BE2C (cell line): ENCODE results near the gene SLC26A8.
"Not testable (repeated sequence)": the region's sequence is repeated elsewhere in the genome, so short reads cannot be mapped to it uniquely, and the experiment has no call there.

Source experiments
- DNase-seq: peaks from one replicate; pipeline ENCODE4 v3.0.0-alpha.2; 2020
- H3K27me3 ChIP-seq: fragments of 250-450 bp; sonication (Bioruptor Pico); 2 replicates; pipeline ENCODE4 v1.5.1; 2020; ENCODE audit warnings: mild to moderate bottlenecking
- H3K36me3 ChIP-seq: fragments of 250-450 bp; sonication (Bioruptor Pico); 2 replicates; pipeline ENCODE4 v1.5.1; 2020; ENCODE audit warnings: mild to moderate bottlenecking
- H3K4me1 ChIP-seq: fragments of 250-450 bp; sonication (Bioruptor Pico); 2 replicates; pipeline ENCODE4 v1.5.1; 2020
- H3K4me3 ChIP-seq: 2 replicates; pipeline ENCODE4 v1.5.1; 2011; ENCODE audit warnings: low read depth, low read length
- H3K9me3 ChIP-seq: fragments of 250-450 bp; sonication (Bioruptor Pico); 2 replicates; pipeline ENCODE4 v1.5.1; 2020
- CTCF ChIP-seq: IDR thresholded peaks from 2 replicates; pipeline ENCODE4 v1.5.1; 2012; ENCODE audit warnings: mild to moderate bottlenecking, low read depth, low read length

Gene SLC26A8

GRCh38 chr6:35942355-35942754 lies 82.1 kb downstream of the SLC26A8 start:
- Histone ChIP-seq H3K4me1 (0 out of 2 replicates have a peak, but pooled peaks cover 2% of the 10 kb centered on the region), H3K4me3 (no peak overlapping the region), H3K27me3 (no peaks in the 10 kb centered on the region), H3K36me3 (no peaks in the 10 kb centered on the region), H3K9me3 (no peaks in the 10 kb centered on the region)
- DNase-seq = no peak
- no peak for TF ChIP-seq CTCF

GRCh38 chr6:35941170-35941569 lies 83.3 kb downstream of the SLC26A8 start:
- not testable (repeated sequence) for H3K4me3 ChIP-seq, H3K4me1 ChIP-seq, H3K27me3 ChIP-seq, H3K36me3 ChIP-seq, DNase-seq, H3K9me3 ChIP-seq

- not testable (repeated sequence) for DNase-seq, H3K4me1 ChIP-seq, H3K36me3 ChIP-seq, H3K9me3 ChIP-seq, H3K27me3 ChIP-seq, H3K4me3 ChIP-seq
Observed at GRCh38 chr6:35940014-35940413, 84.4 kb downstream of the SLC26A8 start.

DNA sequence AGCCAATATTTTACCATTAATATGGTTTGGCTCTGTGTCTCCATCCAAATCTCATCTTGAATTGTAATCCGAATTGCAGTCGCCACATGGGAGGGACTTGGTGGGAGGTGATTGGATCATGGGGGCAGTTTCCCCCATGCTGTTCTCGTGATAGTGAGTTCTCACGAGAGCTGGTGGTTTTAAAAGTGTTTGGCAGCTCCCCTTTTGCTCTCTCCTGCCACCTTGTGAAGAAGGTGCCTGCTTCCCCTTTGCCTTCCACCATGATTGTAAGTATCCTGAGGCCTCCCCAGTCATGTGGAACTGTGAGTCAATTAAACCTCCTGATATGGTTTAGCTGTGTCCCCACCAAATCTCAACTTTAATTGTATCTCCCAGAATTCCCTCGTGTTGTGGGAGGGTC lies 85.2 kb downstream of the SLC26A8 start:
- not testable (repeated sequence) for H3K9me3 ChIP-seq, H3K27me3 ChIP-seq, H3K4me1 ChIP-seq, H3K4me3 ChIP-seq, DNase-seq, H3K36me3 ChIP-seq
- 0 out of 2 replicates have a peak, but pooled peaks have one; percentile 9 for TF ChIP-seq CTCF

GRCh38 chr6:35936681-35937359 lies 87.6 kb downstream of the SLC26A8 start:
- DNase-seq = no peak
- Histone ChIP-seq H3K9me3 (no peaks in the 10 kb centered on the region; the same call in 1 of the 2 replicates), H3K4me3 (no peak overlapping the region), H3K36me3 (no peaks in the 10 kb centered on the region), H3K27me3 (no peaks in the 10 kb centered on the region), H3K4me1 (no peaks in the 10 kb centered on the region)
- no peak for TF ChIP-seq CTCF

- Histone ChIP-seq H3K4me3 (no peak overlapping the region), H3K36me3 (no peaks in the 10 kb centered on the region), H3K4me1 (no peaks in the 10 kb centered on the region), H3K27me3 (no peaks in the 10 kb centered on the region), H3K9me3 (no peaks in the 10 kb centered on the region; the same call in 1 of the 2 replicates)
- TF ChIP-seq CTCF = no peak
- DNase-seq = no peak
Observed at GRCh38 chr6:35935469-35935868, 89.0 kb downstream of the SLC26A8 start.

DNA sequence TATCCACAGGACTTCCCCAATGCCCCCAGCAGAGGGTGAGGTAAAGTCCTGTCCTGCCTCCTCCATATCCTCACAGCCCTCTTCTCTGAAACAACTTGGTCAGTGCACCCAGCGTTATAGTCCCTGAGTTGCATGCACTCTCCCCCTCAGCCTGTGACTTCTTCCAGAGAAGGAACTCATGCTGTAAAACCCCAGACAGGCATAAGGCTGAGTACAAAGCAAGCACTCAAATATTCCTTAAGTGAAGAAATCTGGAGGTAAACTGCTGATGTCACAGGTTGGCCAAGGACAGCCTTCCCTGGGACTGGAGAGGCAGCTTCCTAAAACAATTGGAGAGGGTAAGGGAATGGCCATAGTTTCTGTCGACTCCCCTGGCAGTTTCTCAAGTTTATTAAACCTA lies 90.6 kb downstream of the SLC26A8 start:
- Histone ChIP-seq H3K27me3 (no peaks in the 10 kb centered on the region), H3K9me3 (no peaks in the 10 kb centered on the region; the same call in 1 of the 2 replicates), H3K36me3 (no peaks in the 10 kb centered on the region), H3K4me1 (no peaks in the 10 kb centered on the region), H3K4me3 (no peak overlapping the region)
- no peak for TF ChIP-seq CTCF
- DNase-seq = no peak

GRCh38 chr6:35931873-35932272 lies 92.6 kb downstream of the SLC26A8 start:
- not testable (repeated sequence) for H3K27me3 ChIP-seq, H3K4me3 ChIP-seq, DNase-seq, H3K36me3 ChIP-seq, H3K4me1 ChIP-seq, H3K9me3 ChIP-seq
